Measurements from ENCODE around the gene CPEB1.

- TF ChIP-seq, protein P1, sequence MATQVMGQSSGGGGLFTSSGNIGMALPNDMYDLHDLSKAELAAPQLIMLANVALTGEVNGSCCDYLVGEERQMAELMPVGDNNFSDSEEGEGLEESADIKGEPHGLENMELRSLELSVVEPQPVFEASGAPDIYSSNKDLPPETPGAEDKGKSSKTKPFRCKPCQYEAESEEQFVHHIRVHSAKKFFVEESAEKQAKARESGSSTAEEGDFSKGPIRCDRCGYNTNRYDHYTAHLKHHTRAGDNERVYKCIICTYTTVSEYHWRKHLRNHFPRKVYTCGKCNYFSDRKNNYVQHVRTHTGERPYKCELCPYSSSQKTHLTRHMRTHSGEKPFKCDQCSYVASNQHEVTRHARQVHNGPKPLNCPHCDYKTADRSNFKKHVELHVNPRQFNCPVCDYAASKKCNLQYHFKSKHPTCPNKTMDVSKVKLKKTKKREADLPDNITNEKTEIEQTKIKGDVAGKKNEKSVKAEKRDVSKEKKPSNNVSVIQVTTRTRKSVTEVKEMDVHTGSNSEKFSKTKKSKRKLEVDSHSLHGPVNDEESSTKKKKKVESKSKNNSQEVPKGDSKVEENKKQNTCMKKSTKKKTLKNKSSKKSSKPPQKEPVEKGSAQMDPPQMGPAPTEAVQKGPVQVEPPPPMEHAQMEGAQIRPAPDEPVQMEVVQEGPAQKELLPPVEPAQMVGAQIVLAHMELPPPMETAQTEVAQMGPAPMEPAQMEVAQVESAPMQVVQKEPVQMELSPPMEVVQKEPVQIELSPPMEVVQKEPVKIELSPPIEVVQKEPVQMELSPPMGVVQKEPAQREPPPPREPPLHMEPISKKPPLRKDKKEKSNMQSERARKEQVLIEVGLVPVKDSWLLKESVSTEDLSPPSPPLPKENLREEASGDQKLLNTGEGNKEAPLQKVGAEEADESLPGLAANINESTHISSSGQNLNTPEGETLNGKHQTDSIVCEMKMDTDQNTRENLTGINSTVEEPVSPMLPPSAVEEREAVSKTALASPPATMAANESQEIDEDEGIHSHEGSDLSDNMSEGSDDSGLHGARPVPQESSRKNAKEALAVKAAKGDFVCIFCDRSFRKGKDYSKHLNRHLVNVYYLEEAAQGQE (IDR thresholded peaks at IDR 0.05; ENCODE audit: low read depth), result no peak
- TF ChIP-seq MAX (IDR thresholded peaks at IDR 0.05) (no peak), USF1 (IDR thresholded peaks at IDR 0.05) (no peak)
These were observed 6.5 kb upstream of the CPEB1 start for GRCh38 chr15:82653483-82654168.
